K562 (cell line): ENCODE data around the gene ARHGAP26. TPM values are rescaled to one million over a fixed set of nuclear protein-coding genes. Genes with fewer than 3 reads are reported as not detected.

Experiments
- ARHGAP35 ChIP-seq: fragments of 450-650 bp; IDR thresholded peaks from 2 replicates; pipeline ENCODE4 v1.6.1; 2018; ENCODE audit not compliant: partially characterized antibody
- ARNT ChIP-seq, 2 experiments: fragments of 450-650 bp; IDR thresholded peaks; 2 replicates each; pipeline ENCODE4 v1.6.1; 2016; ENCODE audit warnings: mild to moderate bottlenecking in 1 of 2
- CREM ChIP-seq: IDR thresholded peaks from 2 replicates; pipeline ENCODE4 v1.6.1; 2014; ENCODE audit warnings: antibody characterized with exemption, low read depth
- FIP1L1 ChIP-seq: fragments of 200-400 bp; formaldehyde crosslinking; IDR thresholded peaks from 2 replicates; pipeline ENCODE4 v1.6.1; 2018; ENCODE audit warnings: mild to moderate bottlenecking, low read depth, low read length; ENCODE audit not compliant: poor library complexity, severe bottlenecking
- GABPB1 ChIP-seq: sonication (generic); formaldehyde crosslinking; IDR thresholded peaks from 2 replicates; pipeline ENCODE4 v1.8.0; 2022; ENCODE audit warnings: mild to moderate bottlenecking, missing genetic modification reagents
- HNRNPK ChIP-seq: fragments of 200-400 bp; formaldehyde crosslinking; IDR thresholded peaks from one replicate; pipeline ENCODE4 v1.6.1; 2018; ENCODE audit warnings: mild to moderate bottlenecking, low read depth, low read length; ENCODE audit not compliant: poor library complexity, severe bottlenecking
- MBD2 ChIP-seq: sonication (generic); IDR thresholded peaks from 2 replicates; pipeline ENCODE4 v1.6.1; 2016; ENCODE audit warnings: low read depth, borderline replicate concordance
- MNT ChIP-seq, 2 experiments: fragments of 450-650 bp; conservative IDR thresholded peaks; 2 replicates each; pipeline ENCODE4 v1.6.1; 2017; ENCODE audit warnings: mild to moderate bottlenecking in 2 of 2, moderate library complexity in 2 of 2
- NEUROD1 ChIP-seq: fragments of 150-350 bp; IDR thresholded peaks from 2 replicates; pipeline ENCODE4 v1.6.1; 2014; ENCODE audit warnings: borderline replicate concordance, low read length, low read depth; ENCODE audit not compliant: partially characterized antibody
- NR2F6 ChIP-seq: fragments of 450-650 bp; formaldehyde crosslinking; IDR thresholded peaks from 2 replicates; pipeline ENCODE4 v1.4.0; 2020; ENCODE audit warnings: mild to moderate bottlenecking
- PHTF2 ChIP-seq: fragments of 250-450 bp; sonication (Bioruptor Pico); IDR thresholded peaks from 2 replicates; pipeline ENCODE4 v1.5.0; 2021; ENCODE audit warnings: mild to moderate bottlenecking
- RBM39 ChIP-seq: fragments of 200-400 bp; formaldehyde crosslinking; optimal IDR thresholded peaks from 2 replicates; pipeline ENCODE3; 2018; ENCODE audit warnings: low read depth, low read length
- RFX5 ChIP-seq: IDR thresholded peaks from 2 replicates; pipeline ENCODE4 v1.6.1; 2011; ENCODE audit warnings: low read depth, mild to moderate bottlenecking, improper control_type of control experiment, low read length
- SMAD1 ChIP-seq: fragments of 150-350 bp; IDR thresholded peaks from 2 replicates; pipeline ENCODE4 v1.6.1; 2014; ENCODE audit warnings: low read length, low read depth; ENCODE audit not compliant: partially characterized antibody
- SMARCE1 ChIP-seq: fragments of 450-650 bp; IDR thresholded peaks from 2 replicates; pipeline ENCODE4 v1.7.1; 2016; ENCODE audit warnings: mild to moderate bottlenecking
- SRF ChIP-seq, 2 experiments: fragments of 250-450, 450-650 bp in 1 of 2; sonication (Bioruptor Pico) in 1 of 2; sonication (generic) in 1 of 2; formaldehyde crosslinking; IDR thresholded peaks; 2 replicates each; pipeline versions ENCODE4 v1.5.0 to v1.5.1; 2020 to 2022; ENCODE audit warnings: mild to moderate bottlenecking in 1 of 2, missing genetic modification reagents in 1 of 2
- YBX1 ChIP-seq: fragments of 450-650 bp; IDR thresholded peaks from 2 replicates; pipeline ENCODE4 v1.7.1; 2016; ENCODE audit warnings: mild to moderate bottlenecking
- ZC3H8 ChIP-seq: fragments of 450-650 bp; IDR thresholded peaks from 2 replicates; pipeline ENCODE4 v1.6.1; 2017
- ZNF143 ChIP-seq: sonication (generic); formaldehyde crosslinking; IDR thresholded peaks from 2 replicates; pipeline ENCODE4 v1.9.0; 2022; ENCODE audit warnings: mild to moderate bottlenecking, missing genetic modification reagents
- polyA plus RNA-seq, 8 experiments: library from polyadenylated mRNA; depleted of rRNA in 4 of 8; stranded (reverse) in 5 of 8; unstranded in 3 of 8; fragments of >200 nt; fragmentation: Nextera tagmentation in 2 of 8; fragmentation: Illumina TruSeq in 1 of 8; extraction: Ambion mirVana in 2 of 8; extraction: Trizol in 1 of 8; gene quantifications; 2 replicates each; pipeline versions ENCODE4 v1.2.1 to v1.2.3, GENCODE V29; 2011 to 2014; ENCODE audit warnings: inconsistent platforms in 1 of 8, missing spikeins in 1 of 8
- total RNA-seq, 7 experiments: library from RNA; depleted of rRNA in 6 of 7; stranded (reverse); fragments of >200 nt in 6 of 7; fragmentation: Illumina TruSeq in 2 of 7; extraction: Trizol in 2 of 7; gene quantifications; 2 replicates each; pipeline versions ENCODE4 v1.2.1 to v1.2.3, GENCODE V29; 2011 to 2021; ENCODE audit warnings: low replicate concordance in 1 of 7
- TF ChIP-seq, protein P1 (sequence below): IDR thresholded peaks from 2 replicates; pipeline ENCODE4 v1.6.1; 2011; ENCODE audit not compliant: insufficient read length; ENCODE audit errors: extremely low read depth
- TF ChIP-seq, protein P2 (sequence below): sonication (generic); IDR thresholded peaks from 2 replicates; pipeline ENCODE4 v1.6.1; 2016
- TF ChIP-seq, protein P3 (sequence below): fragments of 250-450 bp; sonication (Bioruptor Pico); IDR thresholded peaks from 2 replicates; pipeline ENCODE4 v1.5.0; 2021; ENCODE audit warnings: mild to moderate bottlenecking, moderate library complexity

Gene ARHGAP26
- total and polyA plus RNA-seq, 9 of the 15 experiments (the other 6 are each of a cell fraction or from before 2014, with no cell fraction given), result 0.13 to 1.1 (median 0.55) TPM

DNA sequence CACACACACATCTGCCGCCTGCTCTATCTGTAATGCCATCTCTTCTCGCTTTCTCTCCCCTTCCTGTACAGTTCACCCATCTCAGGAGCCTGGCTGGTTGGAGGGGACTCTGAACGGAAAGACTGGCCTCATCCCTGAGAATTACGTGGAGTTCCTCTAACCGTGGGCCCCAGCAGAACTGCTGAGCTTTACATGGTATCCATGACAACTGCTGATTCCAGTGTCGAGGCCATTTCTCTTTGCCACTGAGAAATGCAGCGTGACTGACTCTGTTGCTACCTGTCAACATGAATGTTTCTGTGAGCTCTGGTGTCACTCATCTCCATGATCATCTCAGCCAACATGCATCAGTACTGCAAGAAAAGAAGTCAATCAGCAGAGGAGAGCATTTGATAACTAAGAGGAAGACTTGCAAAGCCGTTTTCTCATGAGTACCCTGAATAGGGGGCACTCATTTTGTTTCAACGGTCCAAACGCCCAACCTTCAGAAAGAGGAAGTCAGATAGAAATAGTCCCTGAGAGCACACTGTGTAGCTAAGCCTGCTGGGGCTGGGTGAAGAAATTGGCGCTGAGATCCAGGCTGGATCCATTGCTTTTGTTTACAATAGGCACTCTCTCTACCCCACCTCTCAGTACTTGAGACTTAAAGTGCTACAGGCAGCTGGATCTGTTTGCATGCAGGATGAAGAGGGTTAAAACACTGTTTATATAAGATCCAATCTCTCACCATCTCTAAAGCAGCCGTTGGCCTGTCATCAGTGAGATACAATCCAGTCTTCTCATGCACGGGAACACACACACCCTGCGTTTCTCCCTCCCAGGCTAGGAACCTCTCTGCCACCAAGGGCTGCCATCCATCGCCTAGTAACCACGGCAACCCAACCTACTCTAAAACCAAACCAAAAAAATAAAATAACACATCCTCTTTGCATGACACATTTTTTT lies 452.4 kb downstream of the ARHGAP26 start (continued):
- TF ChIP-seq SMAD1 (no peak), ARNT (IDR thresholded peaks at IDR 0.05) (no peak), SMARCE1 (peak; percentile 39), GABPB1 (no peak), PHTF2 (CRISPR knock-in tag) (no peak), SRF (CRISPR knock-in tag; IDR thresholded peaks at IDR 0.05) (no peak), NR2F6 (CRISPR knock-in tag) (no peak), HNRNPK (no peak), FIP1L1 (no peak), ARHGAP35 (no peak), RBM39 (no peak), MNT (conservative IDR thresholded peaks at IDR 0.05) (peak in 1 of 2 experiments; percentile 32; a peak in 1 of 4 replicates), RFX5 (no peak), ZC3H8 (no peak), CREM (peak; percentile 49; the same call in 1 of the 2 replicates), ZNF143 (CRISPR knock-in tag) (no peak), YBX1 (no peak), MBD2 (no peak), NEUROD1 (no peak)
- TF ChIP-seq, protein P1, sequence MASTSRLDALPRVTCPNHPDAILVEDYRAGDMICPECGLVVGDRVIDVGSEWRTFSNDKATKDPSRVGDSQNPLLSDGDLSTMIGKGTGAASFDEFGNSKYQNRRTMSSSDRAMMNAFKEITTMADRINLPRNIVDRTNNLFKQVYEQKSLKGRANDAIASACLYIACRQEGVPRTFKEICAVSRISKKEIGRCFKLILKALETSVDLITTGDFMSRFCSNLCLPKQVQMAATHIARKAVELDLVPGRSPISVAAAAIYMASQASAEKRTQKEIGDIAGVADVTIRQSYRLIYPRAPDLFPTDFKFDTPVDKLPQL, result no peak
- TF ChIP-seq, protein P2, sequence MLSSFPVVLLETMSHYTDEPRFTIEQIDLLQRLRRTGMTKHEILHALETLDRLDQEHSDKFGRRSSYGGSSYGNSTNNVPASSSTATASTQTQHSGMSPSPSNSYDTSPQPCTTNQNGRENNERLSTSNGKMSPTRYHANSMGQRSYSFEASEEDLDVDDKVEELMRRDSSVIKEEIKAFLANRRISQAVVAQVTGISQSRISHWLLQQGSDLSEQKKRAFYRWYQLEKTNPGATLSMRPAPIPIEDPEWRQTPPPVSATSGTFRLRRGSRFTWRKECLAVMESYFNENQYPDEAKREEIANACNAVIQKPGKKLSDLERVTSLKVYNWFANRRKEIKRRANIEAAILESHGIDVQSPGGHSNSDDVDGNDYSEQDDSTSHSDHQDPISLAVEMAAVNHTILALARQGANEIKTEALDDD, result no peak; the same call in 1 of the 2 replicates
- TF ChIP-seq, protein P3, sequence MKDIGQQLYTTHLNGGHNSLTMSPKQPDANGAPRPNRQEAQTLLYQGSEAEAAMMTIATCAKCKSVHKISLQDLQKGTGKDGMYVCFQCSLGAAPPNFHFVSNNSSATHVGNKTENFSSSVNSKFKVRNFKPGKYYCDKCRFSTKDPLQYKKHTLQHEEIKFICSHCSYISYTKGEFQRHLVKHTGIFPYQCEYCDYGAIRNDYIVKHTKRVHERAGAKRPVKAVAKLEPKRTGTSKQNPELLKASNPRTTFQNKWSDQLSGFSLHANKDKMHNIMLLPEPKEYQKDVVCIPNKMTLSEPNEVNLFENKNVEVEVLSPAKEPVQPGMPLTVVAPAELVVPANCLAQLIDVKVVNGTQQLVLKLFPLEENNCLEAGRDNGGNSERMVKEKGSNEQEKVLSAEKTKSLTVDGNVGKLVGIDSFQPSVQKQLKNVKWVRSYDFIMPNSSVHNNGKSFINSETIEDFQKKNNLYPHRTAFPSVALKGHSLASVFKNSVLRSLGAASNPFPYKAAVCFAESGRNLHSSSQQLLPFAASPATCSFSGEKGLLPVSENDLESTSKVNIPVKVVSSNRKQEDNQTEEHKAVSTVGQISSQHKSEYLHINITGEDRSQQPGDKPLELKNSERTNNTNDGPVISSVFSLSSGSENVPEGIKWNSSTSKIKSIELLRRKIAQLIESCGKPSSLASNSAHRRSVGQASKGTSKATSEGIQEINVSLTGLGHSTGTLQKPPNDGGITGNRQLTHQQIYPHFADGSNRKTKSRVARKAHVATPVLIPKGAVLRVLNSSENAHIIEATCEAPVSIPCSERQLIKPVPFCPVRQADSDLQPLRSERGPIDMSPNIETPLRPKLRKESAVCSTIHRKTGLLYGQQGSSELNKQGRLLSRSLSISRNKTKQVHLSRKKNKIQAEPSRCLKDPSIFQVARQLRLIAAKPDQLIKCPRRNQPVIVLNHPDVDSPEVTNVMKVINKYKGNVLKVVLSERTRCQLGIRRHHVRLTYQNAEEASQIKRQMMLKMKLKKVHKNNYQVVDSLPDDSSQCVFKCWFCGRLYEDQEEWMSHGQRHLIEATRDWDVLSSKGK (CRISPR knock-in tag), result no peak
